RWPE1 (cell line): ENCODE results near the gene EVC.

ENCODE experiments used
- CTCF ChIA-PET: fragments of 350-600 bp; sonication (Branson Sonifier 250); formaldehyde crosslinking; extraction: SDS; loops from one replicate; lab custom pipeline; 2021; lab: Yijun Ruan, JAX
- POLR2A ChIA-PET: fragments of 400-600 bp; formaldehyde crosslinking; extraction: SDS; loops from one replicate; lab custom pipeline; 2020; ENCODE audit warnings: antibody characterized with exemption; ENCODE audit not compliant: low non-redundant PET; lab: Yijun Ruan, JAX
- DNase-seq: peaks from one replicate; pipeline ENCODE4 v3.0.0; 2012; ENCODE audit warnings: low spot score
- H3K27ac ChIP-seq: fragments of 450-650 bp; 2 replicates; pipeline ENCODE4 v1.5.1; 2017
- TF ChIP-seq, protein P1 (sequence below): fragments of 450-650 bp; conservative IDR thresholded peaks from 2 replicates; pipeline ENCODE4 v1.5.1; 2017; ENCODE audit warnings: low read depth, mild to moderate bottlenecking

Gene EVC

DNA sequence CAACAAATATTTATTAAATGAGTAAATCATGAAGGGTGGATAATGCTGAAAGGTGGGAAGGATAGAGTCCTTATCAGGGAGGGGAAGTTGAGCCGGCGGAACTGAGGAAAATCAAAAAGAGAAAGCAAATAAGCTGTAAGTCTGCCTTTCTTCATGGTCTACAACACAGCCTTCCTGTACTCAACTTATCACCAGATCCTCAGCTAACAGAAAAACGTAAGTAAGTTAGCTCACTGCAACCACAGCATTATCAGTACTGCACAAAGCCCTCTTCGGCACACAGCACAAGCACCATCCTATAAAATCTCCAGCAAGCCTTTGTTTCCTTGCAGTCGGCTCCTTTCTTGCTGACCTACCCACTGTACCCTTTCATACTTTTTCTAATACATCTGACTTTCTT, 111.6 kb downstream of the EVC start:
- POLR2A ChIA-PET: no interaction called here
- no peak for DNase-seq
- H3K27ac ChIP-seq: no peak overlapping the region
- TF ChIP-seq, protein P1, sequence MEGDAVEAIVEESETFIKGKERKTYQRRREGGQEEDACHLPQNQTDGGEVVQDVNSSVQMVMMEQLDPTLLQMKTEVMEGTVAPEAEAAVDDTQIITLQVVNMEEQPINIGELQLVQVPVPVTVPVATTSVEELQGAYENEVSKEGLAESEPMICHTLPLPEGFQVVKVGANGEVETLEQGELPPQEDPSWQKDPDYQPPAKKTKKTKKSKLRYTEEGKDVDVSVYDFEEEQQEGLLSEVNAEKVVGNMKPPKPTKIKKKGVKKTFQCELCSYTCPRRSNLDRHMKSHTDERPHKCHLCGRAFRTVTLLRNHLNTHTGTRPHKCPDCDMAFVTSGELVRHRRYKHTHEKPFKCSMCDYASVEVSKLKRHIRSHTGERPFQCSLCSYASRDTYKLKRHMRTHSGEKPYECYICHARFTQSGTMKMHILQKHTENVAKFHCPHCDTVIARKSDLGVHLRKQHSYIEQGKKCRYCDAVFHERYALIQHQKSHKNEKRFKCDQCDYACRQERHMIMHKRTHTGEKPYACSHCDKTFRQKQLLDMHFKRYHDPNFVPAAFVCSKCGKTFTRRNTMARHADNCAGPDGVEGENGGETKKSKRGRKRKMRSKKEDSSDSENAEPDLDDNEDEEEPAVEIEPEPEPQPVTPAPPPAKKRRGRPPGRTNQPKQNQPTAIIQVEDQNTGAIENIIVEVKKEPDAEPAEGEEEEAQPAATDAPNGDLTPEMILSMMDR: no peak
- CTCF ChIA-PET: interaction anchor here (0.7 kb wide), 2 partner anchors 28 to 398 kb away, joined by 3 to 4 read pairs; no protein-coding TSS in a partner anchor

DNA sequence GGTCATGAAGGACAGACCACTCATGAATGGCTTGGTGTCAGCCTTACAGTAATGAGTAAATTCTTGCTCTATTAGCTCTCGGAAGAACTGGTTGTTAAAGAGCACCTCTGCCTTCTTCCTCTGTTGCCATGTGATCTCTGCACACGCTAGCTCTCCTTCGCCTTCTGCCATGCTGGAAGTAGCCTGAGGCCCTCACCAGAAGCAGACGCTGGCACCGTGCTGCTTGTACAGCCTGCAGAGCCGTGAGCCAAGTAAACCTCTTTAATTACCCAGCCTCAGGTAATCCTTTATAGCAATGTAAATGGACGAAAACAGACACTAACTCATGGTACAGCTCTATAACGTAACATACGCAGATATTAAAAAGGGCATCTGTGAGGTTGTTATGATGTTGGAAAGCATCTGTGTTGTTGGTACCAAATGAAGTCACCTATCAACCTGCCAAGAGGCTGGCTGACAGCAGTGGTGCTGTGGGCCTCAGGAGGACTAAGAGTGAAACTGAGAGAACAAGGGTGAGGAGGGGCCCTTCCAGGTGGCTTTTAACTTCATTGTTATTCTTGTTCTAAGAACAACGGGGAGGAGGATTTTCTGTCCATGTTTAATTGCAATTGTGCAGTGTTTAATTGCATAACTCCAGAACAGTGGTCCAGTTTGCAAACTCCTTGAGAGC, 112.7 kb downstream of the EVC start:
- CTCF ChIA-PET: interaction anchor here (0.6 to 1.2 kb wide), 3 partner anchors 10 to 1514 kb away, joined by 4 to 8 read pairs (median 5); no protein-coding TSS in a partner anchor
- no peak for DNase-seq
- POLR2A ChIA-PET: no interaction called here
- no peak overlapping the region for H3K27ac ChIP-seq
- TF ChIP-seq, protein P1: no peak

DNA sequence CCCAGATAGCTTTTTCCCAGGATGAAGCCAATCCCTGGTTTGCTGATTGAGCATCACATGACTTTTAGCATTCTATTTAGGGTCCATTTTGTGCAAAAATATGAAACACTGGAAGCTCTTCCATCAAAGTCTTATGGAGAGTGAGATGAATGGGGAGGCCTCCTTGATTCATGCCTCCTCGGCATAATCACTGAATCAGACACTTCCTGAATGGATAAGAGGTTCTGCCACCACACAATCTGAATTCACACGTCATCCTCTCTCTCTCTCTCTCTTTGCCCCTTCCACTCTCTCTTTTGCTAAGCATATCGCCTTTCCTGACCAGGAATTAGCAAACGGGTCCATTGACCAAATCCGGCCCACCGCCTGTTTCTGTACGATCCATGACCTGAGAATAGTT, 113.2 kb downstream of the EVC start:
- POLR2A ChIA-PET: no interaction called here
- TF ChIP-seq, protein P1: no peak
- CTCF ChIA-PET: interaction anchor here (0.6 to 1.2 kb wide), 3 partner anchors 11 to 1514 kb away, joined by 4 to 8 read pairs (median 5); no protein-coding TSS in a partner anchor
- DNase-seq: no peak
- no peak overlapping the region for H3K27ac ChIP-seq

DNA sequence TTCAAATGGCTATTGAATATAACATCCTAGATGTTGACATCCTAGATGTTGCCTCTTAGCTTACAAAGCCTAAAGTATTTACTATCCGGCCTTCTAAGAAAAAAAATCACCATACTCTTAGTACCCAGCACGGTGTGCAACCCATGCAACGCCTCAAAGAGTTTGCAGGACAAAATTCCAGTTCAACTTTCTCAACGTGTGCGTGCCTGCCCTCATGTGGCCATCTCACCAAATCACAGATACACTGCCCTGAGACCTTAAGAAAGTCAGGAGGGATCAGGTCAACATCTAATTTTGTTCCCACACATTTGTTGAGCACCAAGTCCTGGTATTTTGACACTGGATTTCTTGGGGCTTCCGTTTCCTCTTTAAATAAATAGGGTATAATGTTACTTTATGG, 113.6 kb downstream of the EVC start:
- TF ChIP-seq, protein P1: peak; percentile 55
- POLR2A ChIA-PET: no interaction called here
- peak; percentile 38 for DNase-seq
- CTCF ChIA-PET: interaction anchor here (0.6 kb wide), 2 partner anchors 464 to 1513 kb away, joined by 5 to 8 read pairs; no protein-coding TSS in a partner anchor
- H3K27ac ChIP-seq: no peak overlapping the region

DNA sequence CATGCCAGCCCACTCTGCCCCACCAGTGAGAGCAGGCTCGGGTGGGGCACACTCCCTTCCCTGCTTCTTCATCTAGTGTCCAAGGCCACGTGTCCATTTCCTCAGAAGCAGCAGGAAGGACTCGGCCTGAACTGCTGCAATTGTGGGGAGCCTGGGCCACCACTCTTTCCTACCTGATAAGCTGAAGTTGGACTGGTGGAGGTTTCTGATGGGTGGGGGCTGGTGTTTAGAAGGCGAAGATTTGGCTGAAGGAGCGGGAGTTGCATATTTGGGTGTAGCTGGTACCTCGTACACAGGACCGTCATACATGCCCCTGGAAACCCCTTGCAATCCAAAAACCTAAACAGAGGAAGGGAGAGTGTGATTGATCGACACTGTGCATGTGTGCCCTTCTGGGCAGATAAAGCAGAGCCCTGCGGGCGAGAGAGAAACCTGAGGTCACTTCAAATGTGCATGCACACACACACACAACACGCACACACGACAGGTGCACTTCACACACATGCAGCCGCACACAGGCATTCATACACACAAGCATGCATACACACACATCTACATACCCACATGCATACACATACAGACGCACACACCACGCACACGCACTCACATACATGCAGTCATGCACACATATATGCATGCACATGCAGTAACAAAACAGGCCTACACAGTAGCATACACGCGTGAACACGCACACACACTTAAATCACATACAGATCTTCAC, 114.5 kb downstream of the EVC start:
- POLR2A ChIA-PET: no interaction called here
- CTCF ChIA-PET: no interaction called here
- TF ChIP-seq, protein P1: no peak
- no peak overlapping the region for H3K27ac ChIP-seq
- no peak for DNase-seq

DNA sequence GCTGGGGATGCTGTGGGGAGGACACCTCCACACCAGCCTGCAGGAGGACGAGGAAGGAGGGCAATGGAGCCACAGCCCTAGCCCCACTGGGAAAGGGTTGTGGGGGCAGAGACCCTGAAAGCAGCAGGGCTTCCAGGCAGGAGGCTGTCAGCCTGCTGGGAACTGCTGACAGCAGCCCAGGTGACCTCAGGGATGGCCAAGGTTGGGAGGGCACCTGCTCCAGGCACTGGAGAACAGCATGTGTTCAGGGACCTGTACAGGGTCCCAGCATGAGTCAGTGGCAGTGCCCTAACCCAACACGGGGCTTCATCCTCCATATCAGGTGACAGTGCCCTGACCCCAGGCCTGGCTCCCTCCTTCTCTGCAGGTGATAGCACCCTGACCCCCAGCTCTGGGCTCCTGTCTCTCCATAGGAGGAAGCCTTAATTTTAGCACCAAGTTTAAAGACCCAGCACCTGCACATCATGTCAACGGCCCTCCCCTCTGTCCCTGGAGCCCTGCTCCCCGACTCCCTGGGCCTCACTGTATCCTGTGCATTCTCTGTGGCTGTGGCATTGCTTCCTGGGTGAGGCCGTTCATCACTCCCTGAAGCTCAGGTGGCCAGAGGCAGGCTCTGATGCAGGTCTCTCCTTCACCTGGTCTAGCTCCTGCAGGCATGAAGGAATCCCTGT, 115.6 kb downstream of the EVC start:
- DNase-seq: no peak
- CTCF ChIA-PET: no interaction called here
- POLR2A ChIA-PET: no interaction called here

More for the DNA sequence above, 115.6 kb downstream of the EVC start:
- TF ChIP-seq, protein P1: no peak
- no peak overlapping the region for H3K27ac ChIP-seq
